ENCODE results near the gene ZNF860.

- no peak for TF ChIP-seq CTCF (IDR thresholded peaks at IDR 0.05; ENCODE audit: low read length)
- TF ChIP-seq EZH2 (IDR thresholded peaks at IDR 0.05; ENCODE audit: borderline replicate concordance, low read length), result no peak
Measured at GRCh38 chr3:31974471-31974870, 7.1 kb upstream of the ZNF860 start.

Data from OCI-LY1 (cell line).